Kidney tubule cell (primary cell): ENCODE results near the gene TNFRSF18.
"Not testable (repeated sequence)": the region's sequence is repeated elsewhere in the genome, so short reads cannot be mapped to it uniquely, and the experiment has no call there.

Experiments used
- DNase-seq: peaks from one replicate; pipeline ENCODE4 v3.0.0-alpha.2; 2018; ENCODE audit warnings: low spot score

Gene TNFRSF18

GRCh38 chr1:1206376-1206965, at the start of gene TNFRSF18:
TSS of gene TNFRSF18 (minus strand) at chr1:1206592. CDS start at chr1:1206571, 21 bp downstream.
- DNase-seq: no peak

DNA sequence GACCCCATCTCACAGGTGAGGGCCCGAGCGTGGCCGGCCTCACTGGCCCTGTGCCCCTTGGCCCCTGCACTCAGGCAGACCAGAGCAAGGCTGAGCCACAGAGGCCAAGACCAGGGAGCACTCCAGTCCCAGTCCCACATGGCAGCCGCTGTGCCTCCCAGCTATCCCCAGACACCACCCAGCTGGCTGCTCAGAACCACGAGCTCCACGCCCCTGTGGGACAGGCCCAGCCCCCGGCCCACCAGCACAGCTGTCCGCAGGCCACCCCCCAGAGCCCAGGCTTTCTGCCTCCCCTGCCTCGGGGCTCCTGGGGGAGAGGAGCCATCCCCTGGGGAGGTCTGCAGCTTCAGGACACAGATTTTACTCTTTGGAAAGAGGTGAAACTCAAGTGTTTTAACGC, 49.2 kb upstream of the TNFRSF18 start:
- no peak for DNase-seq

DNA sequence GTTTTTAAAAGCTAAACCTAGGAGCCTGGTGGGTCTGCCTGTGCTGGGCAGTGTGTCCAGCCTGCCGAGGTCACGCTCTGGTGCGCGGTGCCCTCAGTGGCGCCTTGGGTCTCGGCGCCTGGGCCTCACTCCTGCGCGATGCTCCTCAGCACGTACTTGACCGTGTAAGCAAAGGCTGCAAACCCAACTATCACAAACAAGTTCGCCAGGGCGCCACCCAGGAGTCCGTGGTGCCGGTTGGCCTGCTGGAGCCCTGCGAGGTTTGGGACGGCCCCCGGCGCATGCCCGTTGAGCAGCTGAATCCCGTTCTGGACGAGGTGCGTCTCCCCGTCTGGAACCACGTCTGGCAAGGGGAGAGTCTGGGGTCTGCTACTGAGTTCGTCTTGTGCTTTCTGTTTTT, 48.7 kb upstream of the TNFRSF18 start:
- no peak for DNase-seq

GRCh38 chr1:1254667-1254998, 48.2 kb upstream of the TNFRSF18 start:
- no peak for DNase-seq

DNA sequence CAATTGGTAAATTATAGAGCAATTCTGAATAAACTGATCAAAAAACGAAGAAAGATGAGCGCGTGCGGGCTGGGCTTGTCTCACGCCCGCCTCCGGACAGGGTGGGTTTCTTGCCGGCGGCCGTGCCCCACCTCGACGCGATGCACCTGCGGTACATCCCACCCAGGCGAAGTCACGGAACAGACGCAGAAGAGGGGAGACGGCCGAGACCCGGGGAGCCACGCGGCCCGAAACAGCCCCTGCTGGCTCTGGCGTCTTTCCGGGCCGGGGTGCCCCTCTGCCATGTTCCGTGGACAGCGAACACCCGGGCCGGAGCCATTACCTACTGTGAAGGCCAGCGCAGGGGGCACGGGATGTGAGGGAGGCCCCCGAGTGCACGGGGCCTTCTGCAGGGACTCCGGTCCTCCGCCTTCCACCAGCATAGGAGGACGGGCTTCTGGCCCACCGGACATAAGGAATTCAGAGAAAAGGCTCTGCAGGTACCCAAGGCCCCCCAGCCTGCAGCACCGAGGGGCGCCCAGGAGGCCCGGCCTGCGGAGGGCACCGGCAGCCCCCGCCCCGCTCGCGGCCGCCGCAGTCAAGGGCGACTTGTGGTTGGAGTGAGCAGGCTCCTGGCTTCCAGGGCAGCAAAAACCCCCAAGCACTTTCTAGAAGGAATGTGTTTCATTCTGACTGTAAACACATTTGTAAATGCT, 47.7 kb upstream of the TNFRSF18 start:
- DNase-seq: no peak

- no peak for DNase-seq
These were observed 46.9 kb upstream of the TNFRSF18 start for GRCh38 chr1:1253314-1253713.

GRCh38 chr1:1250786-1251284, 44.4 kb upstream of the TNFRSF18 start:
- no peak for DNase-seq

DNA sequence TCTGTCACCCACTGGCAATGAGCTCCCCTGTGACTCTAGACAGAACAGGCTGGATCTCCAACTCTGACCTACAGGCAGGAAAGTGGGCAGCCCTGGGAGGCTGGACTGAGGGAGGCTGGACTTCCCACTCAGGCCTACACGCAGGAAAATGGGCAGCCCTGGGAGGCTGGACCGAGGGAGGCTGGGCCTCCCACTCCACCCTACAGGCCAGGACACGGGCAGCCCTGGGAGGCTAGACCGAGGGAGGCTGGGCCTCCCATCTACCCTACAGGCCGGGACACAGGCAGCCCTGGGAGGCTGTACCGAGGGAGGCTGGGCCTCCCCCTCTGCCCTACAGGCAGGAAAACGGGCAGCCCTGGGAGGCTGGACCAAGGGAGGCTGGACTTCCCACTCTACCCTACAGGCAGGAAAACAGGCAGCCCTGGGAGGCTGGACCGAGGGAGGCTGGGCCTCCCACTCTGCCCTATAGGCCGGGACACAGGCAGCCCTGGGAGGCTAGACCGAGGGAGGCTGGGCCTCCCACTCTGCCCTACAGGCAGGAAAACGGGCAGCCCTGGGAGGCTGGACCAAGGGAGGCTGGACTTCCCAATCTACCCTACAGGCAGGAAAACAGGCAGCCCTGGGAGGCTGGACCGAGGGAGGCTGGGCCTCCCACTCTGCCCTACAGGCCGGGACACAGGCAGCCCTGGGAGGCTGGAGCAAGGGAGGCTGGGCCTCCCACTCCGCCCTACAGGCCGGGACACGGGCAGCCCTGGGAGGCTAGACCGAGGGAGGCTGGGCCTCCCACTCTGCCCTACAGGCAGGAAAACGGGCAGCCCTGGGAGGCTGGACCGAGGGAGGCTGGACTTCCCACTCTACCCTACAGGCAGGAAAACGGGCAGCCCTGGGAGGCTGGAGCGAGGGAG, 41.9 kb upstream of the TNFRSF18 start:
- DNase-seq: not testable (repeated sequence)

DNA sequence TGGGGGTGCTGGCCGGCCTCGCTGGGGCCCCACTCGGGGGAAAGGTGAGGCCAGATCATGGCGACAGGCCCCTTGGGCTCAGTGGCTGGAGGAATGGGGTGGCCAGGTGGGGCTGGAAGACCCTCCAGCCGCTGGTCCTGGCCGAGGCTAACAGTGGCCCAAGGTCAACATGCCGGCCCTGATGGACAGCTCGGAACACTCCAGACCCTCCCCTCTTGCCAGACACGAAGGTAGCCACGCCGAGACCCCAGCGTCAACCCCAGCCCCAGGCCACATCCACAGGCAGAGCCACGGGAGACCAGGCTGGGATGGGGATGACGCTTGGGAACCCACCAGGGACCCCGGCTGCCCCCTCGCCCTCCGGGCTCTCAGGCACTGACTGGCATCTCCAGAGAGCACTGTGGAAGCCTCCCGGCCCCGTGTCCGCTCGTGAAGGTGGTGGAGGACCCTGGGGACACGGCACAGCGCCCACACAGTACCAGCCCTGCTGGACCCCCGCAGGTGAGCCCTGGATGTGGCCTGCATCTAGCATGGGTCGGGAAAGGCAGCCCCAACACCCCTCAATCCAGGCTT, 41.0 kb upstream of the TNFRSF18 start:
- no peak for DNase-seq

GRCh38 chr1:1246577-1247340, 40.4 kb upstream of the TNFRSF18 start, which contains the start of gene C1QTNF12:
TSS of gene C1QTNF12 (minus strand) at chr1:1246722. CDS start at chr1:1246690, 32 bp downstream.
- no peak for DNase-seq

- no peak for DNase-seq
These were observed 39.6 kb upstream of the TNFRSF18 start for GRCh38 chr1:1245817-1246576.

- DNase-seq: no peak
These were observed 38.9 kb upstream of the TNFRSF18 start for GRCh38 chr1:1245178-1245816.

DNA sequence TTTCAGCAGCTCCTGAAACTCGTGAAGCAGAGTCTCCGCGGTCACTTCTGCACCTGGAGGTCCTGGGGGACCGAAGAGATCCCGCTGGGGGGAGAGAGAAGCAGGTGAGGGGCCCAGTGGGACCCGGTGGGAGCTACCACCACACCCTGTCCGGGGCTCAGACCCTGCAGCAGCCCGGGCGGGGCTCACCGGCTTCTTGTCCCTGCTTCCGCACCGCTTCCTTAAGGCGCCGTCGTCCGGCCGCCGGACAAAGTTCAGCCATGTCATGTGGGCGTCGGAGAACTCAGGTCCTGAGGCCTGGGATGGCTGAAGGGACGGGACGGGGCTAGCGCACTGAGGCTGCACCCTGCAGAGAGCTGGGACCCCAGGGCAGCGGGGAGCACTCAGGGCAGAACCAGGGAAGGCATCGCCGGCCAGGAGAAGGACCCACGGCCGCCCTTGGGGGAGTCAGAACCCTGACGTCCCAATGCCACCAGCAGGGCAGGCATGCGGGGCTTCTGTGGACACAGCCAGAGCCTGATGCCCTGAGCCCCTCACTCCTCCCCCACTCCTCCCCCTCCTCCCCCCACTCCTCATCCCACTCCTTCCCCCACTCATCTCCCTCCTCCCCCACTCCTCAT, 37.9 kb upstream of the TNFRSF18 start:
- DNase-seq: peak; percentile 25

GRCh38 chr1:1243807-1244191, 37.4 kb upstream of the TNFRSF18 start:
- no peak for DNase-seq

GRCh38 chr1:1243266-1243660, 36.9 kb upstream of the TNFRSF18 start:
- no peak for DNase-seq

GRCh38 chr1:1242461-1243265, 36.3 kb upstream of the TNFRSF18 start:
- no peak for DNase-seq

- no peak for DNase-seq
These were observed 35.3 kb upstream of the TNFRSF18 start for GRCh38 chr1:1241588-1242219.

- DNase-seq: peak; percentile 15
These were observed 34.6 kb upstream of the TNFRSF18 start for GRCh38 chr1:1240822-1241587.
